HepG2 (cell line): Measurements from ENCODE around the gene NFE2L2. TPM values are rescaled to one million over a fixed set of nuclear protein-coding genes. Genes with fewer than 3 reads are reported as not detected.

Experiments used
- FOXO1 ChIP-seq: sonication (generic); formaldehyde crosslinking; IDR thresholded peaks from 2 replicates; pipeline ENCODE4 v1.4.0; 2020; ENCODE audit warnings: missing genetic modification reagents
- KLF15 ChIP-seq: sonication (generic); formaldehyde crosslinking; IDR thresholded peaks from 2 replicates; pipeline ENCODE4 v1.8.1; 2023; ENCODE audit warnings: borderline replicate concordance, mild to moderate bottlenecking, inconsistent platforms, missing genetic modification reagents, mixed read lengths
- NPAS2 ChIP-seq: sonication (generic); formaldehyde crosslinking; IDR thresholded peaks from 2 replicates; pipeline ENCODE4 v1.8.0; 2022; ENCODE audit warnings: mild to moderate bottlenecking, missing genetic modification reagents, borderline replicate concordance
- PRPF4 ChIP-seq: fragments of 200-400 bp; formaldehyde crosslinking; IDR thresholded peaks from 2 replicates; pipeline ENCODE4 v1.6.1; 2016; ENCODE audit warnings: low read length, low read depth; ENCODE audit not compliant: poor library complexity, severe bottlenecking
- SALL1 ChIP-seq: sonication (generic); formaldehyde crosslinking; IDR thresholded peaks from 2 replicates; pipeline ENCODE4 v1.8.0; 2022; ENCODE audit warnings: mild to moderate bottlenecking, missing genetic modification reagents
- TBX3 ChIP-seq: fragments of 450-650 bp; IDR thresholded peaks from 2 replicates; pipeline ENCODE4 v1.6.1; 2017; ENCODE audit warnings: antibody characterized with exemption, mild to moderate bottlenecking, inconsistent platforms, borderline replicate concordance
- THYN1 ChIP-seq: sonication (generic); formaldehyde crosslinking; IDR thresholded peaks from 2 replicates; pipeline ENCODE4 v1.8.1; 2023; ENCODE audit warnings: low read depth, mild to moderate bottlenecking, moderate library complexity, missing genetic modification reagents, borderline replicate concordance
- ZFP1 ChIP-seq: IDR thresholded peaks from 2 replicates; pipeline ENCODE4 v1.6.1; 2016
- ZNF143 ChIP-seq: sonication (generic); formaldehyde crosslinking; IDR thresholded peaks from 2 replicates; pipeline ENCODE4 v1.4.0; 2020; ENCODE audit warnings: missing genetic modification reagents
- ZNF460 ChIP-seq: sonication (generic); formaldehyde crosslinking; IDR thresholded peaks from 2 replicates; pipeline ENCODE4 v1.5.1; 2020; ENCODE audit warnings: missing genetic modification reagents, mild to moderate bottlenecking, borderline replicate concordance
- ZNF850 ChIP-seq: sonication (generic); formaldehyde crosslinking; conservative IDR thresholded peaks from 2 replicates; pipeline ENCODE4 v1.9.0; 2021; ENCODE audit warnings: mild to moderate bottlenecking, missing genetic modification reagents
- polyA plus RNA-seq, 8 experiments: library from polyadenylated mRNA; depleted of rRNA in 3 of 8; stranded (reverse) in 7 of 8; unstranded in 1 of 8; fragments of >200 nt; fragmentation: Illumina TruSeq in 4 of 8; extraction: Trizol in 4 of 8; gene quantifications; 2 replicates each; pipeline versions ENCODE4 v1.2.1 to v1.2.3, GENCODE V29; 2011 to 2016; ENCODE audit warnings: low read depth in 4 of 8, missing spikeins in 1 of 8, mixed read lengths in 1 of 8; ENCODE audit not compliant: insufficient read depth in 1 of 8
- total RNA-seq, 5 experiments: library from RNA; depleted of rRNA; stranded (reverse); fragments of >200 nt; fragmentation: Illumina TruSeq; extraction: Trizol; gene quantifications; 2 replicates each; pipeline ENCODE4 v1.2.3, GENCODE V29; 2016; ENCODE audit warnings: low read depth in 1 of 5
- TF ChIP-seq, protein P1 (sequence below): sonication (generic); formaldehyde crosslinking; IDR thresholded peaks from 2 replicates; pipeline ENCODE4 v1.4.0; 2020; ENCODE audit warnings: mild to moderate bottlenecking, missing genetic modification reagents
- TF ChIP-seq, protein P2 (sequence below): IDR thresholded peaks from 2 replicates; pipeline ENCODE4 v1.6.1; 2016; ENCODE audit warnings: low read depth, borderline replicate concordance
- TF ChIP-seq, protein P3 (sequence below): sonication (generic); formaldehyde crosslinking; IDR thresholded peaks from 2 replicates; pipeline ENCODE4 v1.8.0; 2022; ENCODE audit warnings: missing genetic modification reagents, mild to moderate bottlenecking, moderate library complexity, borderline replicate concordance
- TF ChIP-seq, protein P4 (sequence below): sonication (generic); formaldehyde crosslinking; IDR thresholded peaks from 2 replicates; pipeline ENCODE4 v1.4.0; 2020; ENCODE audit warnings: mild to moderate bottlenecking, missing genetic modification reagents
- TF ChIP-seq, protein P5 (sequence below): sonication (generic); formaldehyde crosslinking; IDR thresholded peaks from 2 replicates; pipeline ENCODE4 v1.4.0; 2020; ENCODE audit warnings: missing genetic modification reagents, borderline replicate concordance

The NFE2L2 gene
- total and polyA plus RNA-seq, 2 of the 13 experiments (the other 11 are each of a cell fraction or from before 2014, with no cell fraction given) = 84.6 to 215 TPM

DNA sequence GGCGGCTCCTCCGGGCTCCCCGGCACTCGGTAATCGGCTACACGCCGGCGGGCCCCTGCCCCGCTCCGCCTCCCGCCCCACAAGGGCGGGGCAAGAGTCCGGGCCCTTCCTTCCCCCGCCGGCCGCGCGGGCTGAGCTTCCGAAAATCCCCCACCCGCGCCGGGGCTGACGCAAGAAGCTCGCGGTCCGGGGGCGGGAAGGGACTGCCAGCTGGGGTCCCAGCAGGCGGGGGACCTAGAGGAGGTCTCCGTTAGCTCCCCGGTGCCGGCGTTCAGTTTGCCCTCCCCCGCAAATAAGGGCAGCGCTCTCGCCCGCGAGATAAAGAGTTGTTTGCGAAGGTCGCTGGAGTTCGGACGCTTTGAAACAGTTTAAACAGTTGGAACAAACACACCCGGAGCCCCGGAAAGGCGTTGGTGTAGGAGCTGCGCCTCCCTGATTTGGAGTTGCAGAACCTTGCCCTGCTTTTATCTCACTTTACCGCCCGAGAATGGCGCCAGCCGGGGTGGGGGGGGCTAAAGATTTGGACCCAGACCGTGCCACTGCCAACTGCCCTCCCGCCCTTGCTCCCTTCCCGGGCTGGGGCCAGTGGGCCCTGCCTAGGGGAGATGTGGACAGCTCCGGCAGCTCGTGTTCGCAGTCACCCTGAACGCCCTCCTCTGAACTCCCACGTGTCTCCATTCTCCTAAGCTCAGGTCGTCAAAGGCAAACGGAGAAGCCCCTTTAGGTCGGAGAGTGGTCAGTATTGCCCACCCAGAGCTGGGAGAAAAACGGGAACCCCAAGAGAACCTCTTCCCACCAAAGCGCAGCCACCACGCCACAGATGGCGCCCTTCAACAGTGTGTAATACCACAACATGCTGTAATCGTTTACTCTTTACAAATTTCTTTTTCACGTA is at the start of gene NFE2L2 (continued):
- TF ChIP-seq, protein P1, sequence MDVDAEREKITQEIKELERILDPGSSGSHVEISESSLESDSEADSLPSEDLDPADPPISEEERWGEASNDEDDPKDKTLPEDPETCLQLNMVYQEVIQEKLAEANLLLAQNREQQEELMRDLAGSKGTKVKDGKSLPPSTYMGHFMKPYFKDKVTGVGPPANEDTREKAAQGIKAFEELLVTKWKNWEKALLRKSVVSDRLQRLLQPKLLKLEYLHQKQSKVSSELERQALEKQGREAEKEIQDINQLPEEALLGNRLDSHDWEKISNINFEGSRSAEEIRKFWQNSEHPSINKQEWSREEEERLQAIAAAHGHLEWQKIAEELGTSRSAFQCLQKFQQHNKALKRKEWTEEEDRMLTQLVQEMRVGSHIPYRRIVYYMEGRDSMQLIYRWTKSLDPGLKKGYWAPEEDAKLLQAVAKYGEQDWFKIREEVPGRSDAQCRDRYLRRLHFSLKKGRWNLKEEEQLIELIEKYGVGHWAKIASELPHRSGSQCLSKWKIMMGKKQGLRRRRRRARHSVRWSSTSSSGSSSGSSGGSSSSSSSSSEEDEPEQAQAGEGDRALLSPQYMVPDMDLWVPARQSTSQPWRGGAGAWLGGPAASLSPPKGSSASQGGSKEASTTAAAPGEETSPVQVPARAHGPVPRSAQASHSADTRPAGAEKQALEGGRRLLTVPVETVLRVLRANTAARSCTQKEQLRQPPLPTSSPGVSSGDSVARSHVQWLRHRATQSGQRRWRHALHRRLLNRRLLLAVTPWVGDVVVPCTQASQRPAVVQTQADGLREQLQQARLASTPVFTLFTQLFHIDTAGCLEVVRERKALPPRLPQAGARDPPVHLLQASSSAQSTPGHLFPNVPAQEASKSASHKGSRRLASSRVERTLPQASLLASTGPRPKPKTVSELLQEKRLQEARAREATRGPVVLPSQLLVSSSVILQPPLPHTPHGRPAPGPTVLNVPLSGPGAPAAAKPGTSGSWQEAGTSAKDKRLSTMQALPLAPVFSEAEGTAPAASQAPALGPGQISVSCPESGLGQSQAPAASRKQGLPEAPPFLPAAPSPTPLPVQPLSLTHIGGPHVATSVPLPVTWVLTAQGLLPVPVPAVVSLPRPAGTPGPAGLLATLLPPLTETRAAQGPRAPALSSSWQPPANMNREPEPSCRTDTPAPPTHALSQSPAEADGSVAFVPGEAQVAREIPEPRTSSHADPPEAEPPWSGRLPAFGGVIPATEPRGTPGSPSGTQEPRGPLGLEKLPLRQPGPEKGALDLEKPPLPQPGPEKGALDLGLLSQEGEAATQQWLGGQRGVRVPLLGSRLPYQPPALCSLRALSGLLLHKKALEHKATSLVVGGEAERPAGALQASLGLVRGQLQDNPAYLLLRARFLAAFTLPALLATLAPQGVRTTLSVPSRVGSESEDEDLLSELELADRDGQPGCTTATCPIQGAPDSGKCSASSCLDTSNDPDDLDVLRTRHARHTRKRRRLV = no peak
- TF ChIP-seq, protein P2, sequence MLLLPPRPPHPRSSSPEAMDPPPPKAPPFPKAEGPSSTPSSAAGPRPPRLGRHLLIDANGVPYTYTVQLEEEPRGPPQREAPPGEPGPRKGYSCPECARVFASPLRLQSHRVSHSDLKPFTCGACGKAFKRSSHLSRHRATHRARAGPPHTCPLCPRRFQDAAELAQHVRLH (CRISPR knock-in tag) = peak; percentile 78; the same call in 1 of the 2 replicates
- no peak; the same call in 1 of the 2 replicates for TF ChIP-seq KLF15 (CRISPR knock-in tag)
- TF ChIP-seq, protein P3, sequence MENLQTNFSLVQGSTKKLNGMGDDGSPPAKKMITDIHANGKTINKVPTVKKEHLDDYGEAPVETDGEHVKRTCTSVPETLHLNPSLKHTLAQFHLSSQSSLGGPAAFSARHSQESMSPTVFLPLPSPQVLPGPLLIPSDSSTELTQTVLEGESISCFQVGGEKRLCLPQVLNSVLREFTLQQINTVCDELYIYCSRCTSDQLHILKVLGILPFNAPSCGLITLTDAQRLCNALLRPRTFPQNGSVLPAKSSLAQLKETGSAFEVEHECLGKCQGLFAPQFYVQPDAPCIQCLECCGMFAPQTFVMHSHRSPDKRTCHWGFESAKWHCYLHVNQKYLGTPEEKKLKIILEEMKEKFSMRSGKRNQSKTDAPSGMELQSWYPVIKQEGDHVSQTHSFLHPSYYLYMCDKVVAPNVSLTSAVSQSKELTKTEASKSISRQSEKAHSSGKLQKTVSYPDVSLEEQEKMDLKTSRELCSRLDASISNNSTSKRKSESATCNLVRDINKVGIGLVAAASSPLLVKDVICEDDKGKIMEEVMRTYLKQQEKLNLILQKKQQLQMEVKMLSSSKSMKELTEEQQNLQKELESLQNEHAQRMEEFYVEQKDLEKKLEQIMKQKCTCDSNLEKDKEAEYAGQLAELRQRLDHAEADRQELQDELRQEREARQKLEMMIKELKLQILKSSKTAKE (CRISPR knock-in tag) = peak; percentile 77
- TF ChIP-seq ZNF460 (CRISPR knock-in tag) = no peak; the same call in 1 of the 2 replicates
- no peak for TF ChIP-seq PRPF4
- no peak for TF ChIP-seq ZNF143 (CRISPR knock-in tag)
- peak; percentile 69 for TF ChIP-seq ZFP1 (CRISPR knock-in tag)
- peak; percentile 94 for TF ChIP-seq SALL1
- no peak for TF ChIP-seq ZNF850 (CRISPR knock-in tag)
- peak; percentile 90; the same call in 1 of the 2 replicates for TF ChIP-seq TBX3
- peak; percentile 73 for TF ChIP-seq FOXO1 (CRISPR knock-in tag)
- TF ChIP-seq, protein P4, sequence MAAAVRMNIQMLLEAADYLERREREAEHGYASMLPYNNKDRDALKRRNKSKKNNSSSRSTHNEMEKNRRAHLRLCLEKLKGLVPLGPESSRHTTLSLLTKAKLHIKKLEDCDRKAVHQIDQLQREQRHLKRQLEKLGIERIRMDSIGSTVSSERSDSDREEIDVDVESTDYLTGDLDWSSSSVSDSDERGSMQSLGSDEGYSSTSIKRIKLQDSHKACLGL (CRISPR knock-in tag) = 0 out of 2 replicates have a peak, but pooled peaks have one; percentile 11
- no peak for TF ChIP-seq NPAS2 (CRISPR knock-in tag)
- no peak for TF ChIP-seq THYN1
- TF ChIP-seq, protein P5, sequence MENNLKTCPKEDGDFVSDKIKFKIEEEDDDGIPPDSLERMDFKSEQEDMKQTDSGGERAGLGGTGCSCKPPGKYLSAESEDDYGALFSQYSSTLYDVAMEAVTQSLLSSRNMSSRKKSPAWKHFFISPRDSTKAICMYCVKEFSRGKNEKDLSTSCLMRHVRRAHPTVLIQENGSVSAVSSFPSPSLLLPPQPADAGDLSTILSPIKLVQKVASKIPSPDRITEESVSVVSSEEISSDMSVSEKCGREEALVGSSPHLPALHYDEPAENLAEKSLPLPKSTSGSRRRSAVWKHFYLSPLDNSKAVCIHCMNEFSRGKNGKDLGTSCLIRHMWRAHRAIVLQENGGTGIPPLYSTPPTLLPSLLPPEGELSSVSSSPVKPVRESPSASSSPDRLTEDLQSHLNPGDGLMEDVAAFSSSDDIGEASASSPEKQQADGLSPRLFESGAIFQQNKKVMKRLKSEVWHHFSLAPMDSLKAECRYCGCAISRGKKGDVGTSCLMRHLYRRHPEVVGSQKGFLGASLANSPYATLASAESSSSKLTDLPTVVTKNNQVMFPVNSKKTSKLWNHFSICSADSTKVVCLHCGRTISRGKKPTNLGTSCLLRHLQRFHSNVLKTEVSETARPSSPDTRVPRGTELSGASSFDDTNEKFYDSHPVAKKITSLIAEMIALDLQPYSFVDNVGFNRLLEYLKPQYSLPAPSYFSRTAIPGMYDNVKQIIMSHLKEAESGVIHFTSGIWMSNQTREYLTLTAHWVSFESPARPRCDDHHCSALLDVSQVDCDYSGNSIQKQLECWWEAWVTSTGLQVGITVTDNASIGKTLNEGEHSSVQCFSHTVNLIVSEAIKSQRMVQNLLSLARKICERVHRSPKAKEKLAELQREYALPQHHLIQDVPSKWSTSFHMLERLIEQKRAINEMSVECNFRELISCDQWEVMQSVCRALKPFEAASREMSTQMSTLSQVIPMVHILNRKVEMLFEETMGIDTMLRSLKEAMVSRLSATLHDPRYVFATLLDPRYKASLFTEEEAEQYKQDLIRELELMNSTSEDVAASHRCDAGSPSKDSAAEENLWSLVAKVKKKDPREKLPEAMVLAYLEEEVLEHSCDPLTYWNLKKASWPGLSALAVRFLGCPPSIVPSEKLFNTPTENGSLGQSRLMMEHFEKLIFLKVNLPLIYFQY (CRISPR knock-in tag) = peak; percentile 71
